K562 (cell line): ENCODE data around the gene MTA2. TPM values are rescaled to one million over a fixed set of nuclear protein-coding genes. Genes with fewer than 3 reads are reported as not detected.

ENCODE experiments used
- ARHGAP35 ChIP-seq: fragments of 450-650 bp; IDR thresholded peaks from 2 replicates; pipeline ENCODE4 v1.6.1; 2018; ENCODE audit not compliant: partially characterized antibody
- C11orf30 ChIP-seq: fragments of 450-650 bp; IDR thresholded peaks from 2 replicates; pipeline ENCODE4 v1.6.1; 2016; ENCODE audit warnings: low read depth, mild to moderate bottlenecking
- CTCFL ChIP-seq: IDR thresholded peaks from 2 replicates; pipeline ENCODE4 v1.6.1; 2011; ENCODE audit warnings: borderline replicate concordance, low read depth, mild to moderate bottlenecking, moderate library complexity, low read length; ENCODE audit not compliant: insufficient read depth, poor library complexity, severe bottlenecking
- ESRRB ChIP-seq: fragments of 250-450 bp; sonication (Bioruptor Pico); IDR thresholded peaks from 2 replicates; pipeline ENCODE4 v1.5.0; 2020; ENCODE audit warnings: mild to moderate bottlenecking, moderate library complexity, borderline replicate concordance
- MAZ ChIP-seq, 2 experiments: fragments of 450-650 bp in 1 of 2; sonication (generic) in 1 of 2; formaldehyde crosslinking; IDR thresholded peaks in 1 of 2; conservative IDR thresholded peaks in 1 of 2; 2 replicates each; pipeline versions ENCODE4 v1.4.0 to v1.5.0; 2020; ENCODE audit warnings: mild to moderate bottlenecking in 1 of 2, missing genetic modification reagents in 1 of 2
- MCM5 ChIP-seq: fragments of 450-650 bp; IDR thresholded peaks from 2 replicates; pipeline ENCODE4 v1.6.1; 2016; ENCODE audit warnings: low read depth
- MXD1 ChIP-seq: fragments of 250-450 bp; sonication (Bioruptor Pico); IDR thresholded peaks from 2 replicates; pipeline ENCODE4 v1.8.0; 2021; ENCODE audit warnings: borderline replicate concordance, mild to moderate bottlenecking, moderate library complexity; ENCODE audit not compliant: poor library complexity, severe bottlenecking
- PHB2 ChIP-seq: fragments of 450-650 bp; IDR thresholded peaks from 2 replicates; pipeline ENCODE4 v1.6.1; 2017; ENCODE audit warnings: low read depth
- SMARCA5 ChIP-seq: fragments of 450-650 bp; IDR thresholded peaks from 2 replicates; pipeline ENCODE4 v1.6.1; 2016
- SP2 ChIP-seq: IDR thresholded peaks from 2 replicates; pipeline ENCODE4 v1.6.1; 2011; ENCODE audit warnings: mild to moderate bottlenecking, low read depth, low read length, moderate library complexity; ENCODE audit not compliant: poor library complexity, severe bottlenecking; ENCODE audit errors: extremely low read depth
- TGIF2 ChIP-seq: sonication (generic); formaldehyde crosslinking; IDR thresholded peaks from 2 replicates; pipeline ENCODE4 v1.8.1; 2022; ENCODE audit warnings: mild to moderate bottlenecking, missing genetic modification reagents, moderate library complexity
- USF2 ChIP-seq: sonication (generic); formaldehyde crosslinking; IDR thresholded peaks from 2 replicates; pipeline ENCODE4 v1.5.0; 2020; ENCODE audit warnings: missing genetic modification reagents
- ZBTB9 ChIP-seq: fragments of 450-650 bp; formaldehyde crosslinking; IDR thresholded peaks from 2 replicates; pipeline ENCODE4 v1.4.0; 2020; ENCODE audit warnings: mild to moderate bottlenecking, moderate library complexity
- ZEB2 ChIP-seq: fragments of 450-650 bp; IDR thresholded peaks from 2 replicates; pipeline ENCODE4 v1.6.1; 2016
- ZNF507 ChIP-seq: conservative IDR thresholded peaks from 2 replicates; pipeline ENCODE4 v1.6.1; 2017; ENCODE audit warnings: missing genetic modification characterization, missing compliant biosample characterization
- ZNF511 ChIP-seq: sonication (generic); formaldehyde crosslinking; IDR thresholded peaks from 2 replicates; pipeline ENCODE4 v1.8.0; 2022; ENCODE audit warnings: mild to moderate bottlenecking, missing genetic modification reagents
- ZNF518B ChIP-seq: fragments of 250-450 bp; sonication (Bioruptor Pico); IDR thresholded peaks from 2 replicates; pipeline ENCODE4 v1.5.0; 2021; ENCODE audit warnings: mild to moderate bottlenecking, moderate library complexity
- ZNF583 ChIP-seq: fragments of 250-450 bp; sonication (Bioruptor Pico); IDR thresholded peaks from 2 replicates; pipeline ENCODE4 v1.4.0; 2020
- polyA plus RNA-seq, 8 experiments: library from polyadenylated mRNA; depleted of rRNA in 4 of 8; stranded (reverse) in 5 of 8; unstranded in 3 of 8; fragments of >200 nt; fragmentation: Nextera tagmentation in 2 of 8; fragmentation: Illumina TruSeq in 1 of 8; extraction: Ambion mirVana in 2 of 8; extraction: Trizol in 1 of 8; gene quantifications; 2 replicates each; pipeline versions ENCODE4 v1.2.1 to v1.2.3, GENCODE V29; 2011 to 2014; ENCODE audit warnings: inconsistent platforms in 1 of 8, missing spikeins in 1 of 8
- total RNA-seq, 7 experiments: library from RNA; depleted of rRNA in 6 of 7; stranded (reverse); fragments of >200 nt in 6 of 7; fragmentation: Illumina TruSeq in 2 of 7; extraction: Trizol in 2 of 7; gene quantifications; 2 replicates each; pipeline versions ENCODE4 v1.2.1 to v1.2.3, GENCODE V29; 2011 to 2021; ENCODE audit warnings: low replicate concordance in 1 of 7

MTA2 gene
- total and polyA plus RNA-seq, 9 of the 15 experiments (the other 6 are each of a cell fraction or from before 2014, with no cell fraction given), result 6.2 to 220 (median 172) TPM

- no peak for TF ChIP-seq TGIF2
- TF ChIP-seq ZNF583 (CRISPR knock-in tag), result no peak
- no peak for TF ChIP-seq SP2
- TF ChIP-seq ARHGAP35, result peak; percentile 41
- no peak for TF ChIP-seq PHB2
- TF ChIP-seq MXD1 (CRISPR knock-in tag), result no peak
- TF ChIP-seq ZNF518B (CRISPR knock-in tag), result no peak
- no peak for TF ChIP-seq ZNF507 (tag)
- no peak for TF ChIP-seq USF2 (CRISPR knock-in tag)
- TF ChIP-seq ZEB2, result no peak
- peak; percentile 10 for TF ChIP-seq CTCFL
- peak in 1 of 2 experiments; percentile 65; a peak in 2 of 4 replicates for TF ChIP-seq MAZ (CRISPR knock-in tag; conservative IDR thresholded peaks at IDR 0.05 in 1 of 2, IDR thresholded peaks at IDR 0.05 in 1 of 2)
- TF ChIP-seq C11orf30, result no peak
- TF ChIP-seq SMARCA5, result peak; percentile 83; the same call in 1 of the 2 replicates
- no peak for TF ChIP-seq MCM5
- no peak for TF ChIP-seq ZBTB9 (CRISPR knock-in tag)
- TF ChIP-seq ZNF511 (CRISPR knock-in tag), result peak; percentile 46; the same call in 1 of the 2 replicates
- no peak for TF ChIP-seq ESRRB (CRISPR knock-in tag)
Observed at GRCh38 chr11:62611705-62612365, 10.2 kb upstream of the MTA2 start (continued).
